ENCODE results near the gene MTCL1.

MTCL1 gene

GRCh38 chr18:8783335-8783993 lies 78.1 kb downstream of the MTCL1 start:
- peaks cover 20% of the 10 kb centered on the region for H3K4me1 Mint-ChIP-seq

GRCh38 chr18:8783994-8784530 lies 78.7 kb downstream of the MTCL1 start:
- Mint-ChIP-seq H3K36me3 (ENCODE audit: low read depth) (peaks cover 7% of the 10 kb centered on the region), H3K9me3 (no peaks in the 10 kb centered on the region), H3K27ac (no peak overlapping the region), H3K27me3 (ENCODE audit: low read depth) (peaks cover 6% of the 10 kb centered on the region), H3K4me3 (no peak overlapping the region), H3K4me1 (peaks cover 23% of the 10 kb centered on the region)
- TF ChIP-seq, protein P1, sequence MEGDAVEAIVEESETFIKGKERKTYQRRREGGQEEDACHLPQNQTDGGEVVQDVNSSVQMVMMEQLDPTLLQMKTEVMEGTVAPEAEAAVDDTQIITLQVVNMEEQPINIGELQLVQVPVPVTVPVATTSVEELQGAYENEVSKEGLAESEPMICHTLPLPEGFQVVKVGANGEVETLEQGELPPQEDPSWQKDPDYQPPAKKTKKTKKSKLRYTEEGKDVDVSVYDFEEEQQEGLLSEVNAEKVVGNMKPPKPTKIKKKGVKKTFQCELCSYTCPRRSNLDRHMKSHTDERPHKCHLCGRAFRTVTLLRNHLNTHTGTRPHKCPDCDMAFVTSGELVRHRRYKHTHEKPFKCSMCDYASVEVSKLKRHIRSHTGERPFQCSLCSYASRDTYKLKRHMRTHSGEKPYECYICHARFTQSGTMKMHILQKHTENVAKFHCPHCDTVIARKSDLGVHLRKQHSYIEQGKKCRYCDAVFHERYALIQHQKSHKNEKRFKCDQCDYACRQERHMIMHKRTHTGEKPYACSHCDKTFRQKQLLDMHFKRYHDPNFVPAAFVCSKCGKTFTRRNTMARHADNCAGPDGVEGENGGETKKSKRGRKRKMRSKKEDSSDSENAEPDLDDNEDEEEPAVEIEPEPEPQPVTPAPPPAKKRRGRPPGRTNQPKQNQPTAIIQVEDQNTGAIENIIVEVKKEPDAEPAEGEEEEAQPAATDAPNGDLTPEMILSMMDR (IDR thresholded peaks at IDR 0.05; ENCODE audit: unreplicated experiment in 3 of 3), result no peak

More at GRCh38 chr18:8783335-8783993, 78.1 kb downstream of the MTCL1 start:
- Mint-ChIP-seq H3K4me3 (no peak overlapping the region), H3K27me3 (ENCODE audit: low read depth) (peaks cover 6% of the 10 kb centered on the region), H3K9me3 (no peaks in the 10 kb centered on the region), H3K36me3 (ENCODE audit: low read depth) (peaks cover 7% of the 10 kb centered on the region), H3K27ac (no peak overlapping the region)
- TF ChIP-seq, protein P1 (IDR thresholded peaks at IDR 0.05; ENCODE audit: unreplicated experiment in 3 of 3), result no peak

- H3K27me3 Mint-ChIP-seq (ENCODE audit: low read depth), result peaks cover 10% of the 10 kb centered on the region
- no peaks in the 10 kb centered on the region for H3K9me3 Mint-ChIP-seq
- H3K4me1 Mint-ChIP-seq, result peaks cover 16% of the 10 kb centered on the region
- no peak overlapping the region for H3K4me3 Mint-ChIP-seq
- TF ChIP-seq, protein P1 (IDR thresholded peaks at IDR 0.05; ENCODE audit: unreplicated experiment in 3 of 3), result no peak
- H3K27ac Mint-ChIP-seq, result no peak overlapping the region
- peaks cover 7% of the 10 kb centered on the region for H3K36me3 Mint-ChIP-seq (ENCODE audit: low read depth)
Measured at GRCh38 chr18:8785261-8785660, 79.9 kb downstream of the MTCL1 start.

DNA sequence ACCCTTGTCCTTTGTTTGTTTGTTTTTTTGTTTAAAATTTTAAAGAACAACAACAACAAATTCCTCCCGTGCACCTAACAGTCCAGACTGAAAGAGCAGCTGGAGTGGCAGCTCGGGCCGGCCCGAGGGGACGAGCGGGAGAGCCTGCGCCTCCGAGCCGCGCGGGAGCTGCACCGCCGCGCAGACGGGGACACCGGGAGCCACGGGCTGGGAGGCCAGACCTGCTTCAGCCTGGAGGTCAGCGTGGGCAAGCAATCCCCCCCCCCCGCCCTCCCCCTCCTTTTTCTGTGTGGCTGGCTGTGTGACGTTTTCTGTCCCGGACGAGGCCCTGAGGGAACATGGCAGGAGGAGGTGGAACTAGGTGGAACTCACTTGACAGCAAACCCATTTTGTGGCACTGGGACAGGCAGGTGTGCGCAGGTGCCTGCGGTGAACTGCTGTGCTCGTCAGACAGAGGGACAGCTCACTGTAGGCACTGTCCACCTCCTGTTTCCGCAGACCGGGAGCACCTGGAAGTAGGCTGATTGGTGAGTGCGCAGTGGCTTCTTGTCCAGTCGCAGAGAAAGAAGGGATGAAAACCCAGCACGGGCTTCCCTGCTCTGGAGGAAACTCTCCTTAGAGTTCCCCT lies 80.6 kb downstream of the MTCL1 start:
- peaks cover 10% of the 10 kb centered on the region for H3K27me3 Mint-ChIP-seq (ENCODE audit: low read depth)
- no peaks in the 10 kb centered on the region for H3K9me3 Mint-ChIP-seq
- H3K4me3 Mint-ChIP-seq, result no peak overlapping the region
- H3K36me3 Mint-ChIP-seq (ENCODE audit: low read depth), result peaks cover 7% of the 10 kb centered on the region
- H3K4me1 Mint-ChIP-seq, result peaks cover 16% of the 10 kb centered on the region
- TF ChIP-seq, protein P1 (IDR thresholded peaks at IDR 0.05; ENCODE audit: unreplicated experiment in 3 of 3), result no peak
- no peak overlapping the region for H3K27ac Mint-ChIP-seq

DNA sequence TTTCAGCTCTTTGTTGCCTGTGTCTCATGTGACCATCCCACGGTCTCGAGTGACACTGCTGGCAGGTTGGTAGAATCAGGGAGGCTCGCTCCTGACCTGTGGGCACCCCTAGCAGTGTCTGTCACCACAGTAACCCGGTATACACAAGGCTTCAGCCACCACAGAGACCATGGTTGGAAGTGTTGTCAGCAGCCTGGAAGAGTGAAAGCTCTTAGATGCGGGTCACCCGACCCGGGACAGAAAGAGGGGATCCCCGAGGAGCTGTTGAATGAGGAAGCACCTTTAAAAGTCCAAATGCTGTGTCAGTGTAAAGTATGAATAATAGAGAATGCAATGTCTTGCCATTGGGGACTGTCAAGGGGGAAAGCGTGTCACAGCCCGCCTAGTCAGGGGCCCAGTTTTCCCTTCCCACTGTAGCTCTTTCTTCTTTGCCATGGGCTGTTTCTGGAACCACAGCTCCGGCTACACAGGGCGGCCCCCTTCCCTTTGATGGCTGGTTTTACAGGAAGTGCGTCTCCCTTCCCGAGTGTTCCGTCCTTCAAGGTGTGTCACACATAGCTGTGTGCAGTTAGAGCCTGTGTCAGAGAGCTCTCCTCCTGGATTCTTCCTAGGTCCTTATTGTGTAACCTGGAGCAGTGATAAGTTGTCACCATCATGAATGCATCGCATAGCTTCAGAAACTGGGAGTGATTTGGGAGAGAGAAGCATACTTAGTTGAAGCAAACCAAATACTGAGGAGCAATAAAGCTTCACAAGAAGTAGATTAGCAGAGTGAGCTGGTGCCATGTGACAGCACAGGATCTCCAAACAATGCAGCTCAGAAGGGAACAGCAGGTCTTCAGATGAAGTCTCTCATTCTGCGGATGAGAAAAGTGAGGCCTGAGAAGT lies 81.4 kb downstream of the MTCL1 start:
- peaks cover 16% of the 10 kb centered on the region for H3K4me1 Mint-ChIP-seq
- H3K36me3 Mint-ChIP-seq (ENCODE audit: low read depth), result peaks cover 7% of the 10 kb centered on the region
- peak overlapping the region in 1 of 3 experiments; percentile 8 for H3K27ac Mint-ChIP-seq
- no peak overlapping the region for H3K4me3 Mint-ChIP-seq
- peaks cover 10% of the 10 kb centered on the region for H3K27me3 Mint-ChIP-seq (ENCODE audit: low read depth)
- TF ChIP-seq, protein P1 (IDR thresholded peaks at IDR 0.05; ENCODE audit: unreplicated experiment in 3 of 3), result no peak
- no peaks in the 10 kb centered on the region for H3K9me3 Mint-ChIP-seq
